HG02852 (cell line): Measurements from ENCODE around the gene PCID2.
A peak's percentile ranks its signal among the peaks of the same experiment; 100 is the strongest.
"Not testable (repeated sequence)": the region's sequence is repeated elsewhere in the genome, so short reads cannot be mapped to it uniquely, and the experiment has no call there.

Experiments
- ATAC-seq: cut with Tn5 transposase; IDR thresholded peaks from one replicate; pipeline ENCODE4 v1.9.1; 2021; ENCODE audit warnings: mild to moderate bottlenecking, moderate library complexity; ENCODE audit not compliant: unreplicated experiment

The PCID2 gene

DNA sequence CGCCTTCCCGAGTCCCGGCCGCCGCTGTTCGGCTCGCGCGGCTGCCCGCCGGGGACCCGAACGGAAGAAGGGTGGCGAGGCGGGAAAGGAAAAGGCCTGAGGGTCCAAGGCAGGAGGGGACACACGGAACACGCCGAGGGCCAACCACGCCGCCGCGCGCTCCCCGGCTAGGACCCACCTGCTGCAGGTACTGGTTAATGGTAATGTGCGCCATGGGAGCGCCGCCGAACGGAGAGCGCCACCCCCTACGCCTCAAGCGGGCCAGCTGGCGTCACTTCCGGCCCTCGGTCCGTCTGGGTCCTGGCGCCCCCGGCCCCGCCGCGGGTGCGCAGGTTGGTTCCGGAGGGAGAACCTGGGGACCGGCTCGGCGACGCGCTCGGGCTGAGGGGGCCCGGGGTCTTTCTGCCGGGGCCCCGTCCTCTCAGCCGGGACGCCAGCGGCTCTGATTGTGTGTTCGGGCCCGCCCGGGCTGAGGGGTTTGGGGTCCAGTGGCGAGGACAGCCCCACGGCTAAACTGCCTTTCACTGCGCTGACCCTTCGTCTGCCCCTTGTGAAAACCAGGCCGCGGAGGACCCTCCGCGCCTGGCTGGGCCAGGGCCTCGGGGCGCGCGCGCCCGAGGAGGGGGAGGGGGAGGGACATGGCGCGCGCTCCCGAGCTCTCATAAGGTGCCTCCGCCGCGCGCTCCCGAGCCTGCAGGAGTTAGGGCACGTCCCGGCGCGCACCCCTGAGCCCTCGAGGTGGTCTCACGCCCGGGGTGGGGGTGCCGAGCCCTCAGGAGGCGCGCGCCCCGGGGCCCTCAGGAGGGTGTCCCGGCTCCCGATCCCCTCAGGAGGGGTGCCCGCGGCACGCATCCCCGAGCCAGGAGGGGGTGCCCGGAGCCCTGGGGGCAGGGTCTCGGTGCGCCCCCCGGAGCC lies at the start of gene PCID2:
TSS of gene PCID2 (minus strand) at position 249 of the 915 bp plus-strand sequence. CDS start at position 214, 35 bp downstream.
- ATAC-seq: peak; percentile 74

DNA sequence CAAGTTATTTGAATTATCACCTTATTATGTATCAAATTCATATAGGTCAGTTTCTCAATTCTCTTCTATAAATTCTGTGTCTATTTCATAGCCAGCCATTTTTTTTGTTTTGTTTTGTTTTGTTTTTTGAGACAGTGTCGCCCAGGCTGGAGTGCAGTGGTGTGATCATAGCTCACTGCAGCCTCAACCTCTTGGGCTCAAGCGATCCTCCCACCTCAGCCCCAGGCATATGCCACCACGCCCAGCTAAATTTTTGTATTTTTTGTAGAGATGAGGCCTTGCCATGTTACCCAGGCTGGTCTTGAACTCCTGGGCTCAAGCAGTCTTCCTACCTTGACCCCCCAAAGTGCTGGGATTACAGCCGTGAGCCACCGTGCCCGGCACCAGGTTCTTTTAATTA lies 49.4 kb upstream of the PCID2 start:
- not testable (repeated sequence) for ATAC-seq

- no peak for ATAC-seq
These were observed 44.1 kb upstream of the PCID2 start for GRCh38 chr13:113252516-113253095.

DNA sequence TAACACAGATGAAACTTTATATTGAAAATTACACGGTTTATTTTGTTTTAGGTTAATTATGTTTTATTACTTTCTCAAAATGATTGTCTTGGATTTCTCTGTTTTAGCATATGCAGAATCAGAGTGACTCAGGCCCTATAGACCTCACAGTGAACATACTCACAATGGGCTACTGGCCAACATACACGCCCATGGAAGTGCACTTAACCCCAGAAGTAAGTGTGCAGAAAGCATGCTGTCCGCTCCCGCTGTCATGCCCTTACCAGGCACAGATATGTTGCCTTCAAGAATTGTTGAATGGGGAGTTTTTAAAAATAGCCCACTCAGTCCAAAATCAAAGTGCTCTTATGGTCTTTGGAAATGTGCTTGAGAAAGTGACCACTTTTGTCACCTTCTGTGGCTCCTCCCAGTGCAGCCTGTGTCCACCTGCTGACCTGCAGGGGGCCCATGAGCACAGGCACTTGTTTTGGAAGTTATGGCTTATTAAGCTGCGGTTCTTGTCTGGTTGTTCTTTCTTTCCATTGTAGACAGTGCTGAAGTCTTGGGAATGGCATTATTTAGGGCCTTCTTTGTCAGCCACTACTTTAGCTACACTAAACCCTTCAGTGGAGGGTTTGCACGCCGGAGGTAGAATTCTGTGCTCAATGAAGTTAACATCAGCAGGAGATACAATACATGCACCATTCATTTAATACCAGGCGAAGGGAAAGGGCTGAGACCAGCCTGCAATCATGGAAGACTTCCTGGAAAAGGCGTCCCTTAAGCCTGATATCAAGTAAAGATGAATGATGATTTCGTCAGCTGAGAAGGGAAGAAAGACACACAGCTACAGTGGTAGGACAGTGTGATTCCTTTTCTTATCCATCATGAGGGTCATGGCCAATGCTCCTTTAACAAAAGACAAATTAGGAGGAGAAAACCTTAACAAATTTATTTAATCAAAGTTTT lies 37.7 kb upstream of the PCID2 start:
- ATAC-seq: no peak

DNA sequence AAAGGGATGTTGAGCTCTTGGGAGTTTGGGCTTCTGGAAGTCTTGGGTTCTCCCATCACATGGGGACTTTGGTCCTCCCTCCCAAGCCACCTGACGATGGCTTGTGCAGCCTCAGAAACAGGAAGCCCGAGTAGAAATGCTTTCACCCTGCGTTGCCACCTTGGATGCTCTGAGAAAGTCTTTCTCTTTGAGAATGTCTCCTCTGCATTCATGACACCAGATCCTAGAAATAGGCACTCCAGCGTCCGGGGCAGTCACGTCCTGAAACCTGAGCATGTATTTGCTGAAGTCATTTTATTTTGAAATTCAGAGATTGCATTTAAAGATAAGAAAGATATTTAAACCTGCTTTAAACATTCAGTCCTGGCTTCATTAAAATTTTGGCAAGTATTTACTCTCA lies 35.4 kb upstream of the PCID2 start:
- no peak for ATAC-seq

DNA sequence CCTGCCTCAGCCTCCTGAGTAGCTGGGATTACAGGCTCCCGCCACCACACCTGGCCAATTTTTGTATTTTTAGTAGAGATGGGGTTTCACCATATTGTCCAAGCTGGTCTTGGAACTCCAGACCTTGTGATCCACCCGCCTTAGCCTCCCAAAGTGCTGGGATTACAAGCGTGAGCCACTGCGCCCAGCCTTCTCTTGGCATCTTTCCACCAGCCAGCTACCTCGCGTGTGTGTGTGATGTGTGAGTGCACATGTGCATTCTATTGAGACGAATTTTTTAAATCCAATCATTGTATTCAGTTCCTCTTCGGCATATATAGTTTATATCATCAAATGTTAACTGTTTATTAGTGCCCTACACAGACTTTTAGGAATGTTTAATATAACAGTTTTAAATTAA lies 33.2 kb upstream of the PCID2 start:
- not testable (repeated sequence) for ATAC-seq

DNA sequence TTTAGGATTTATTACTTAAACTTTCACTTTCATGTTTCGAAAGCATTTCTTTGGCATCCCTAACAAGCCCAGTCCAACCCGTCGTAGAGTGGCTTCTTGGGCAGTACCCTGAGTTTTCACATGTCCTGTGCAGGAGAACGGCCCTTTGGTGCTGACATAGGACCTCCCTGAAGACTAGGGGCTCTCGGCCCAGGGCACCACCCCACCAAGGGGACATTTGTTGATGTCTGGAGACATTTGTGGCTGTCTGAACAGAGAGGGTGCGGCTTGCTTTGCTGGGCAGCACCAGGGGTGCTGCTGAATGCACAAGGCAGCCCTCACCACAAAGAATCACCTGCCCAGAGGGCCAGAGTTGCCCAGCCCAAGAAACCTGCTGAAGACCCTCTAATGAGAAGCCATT lies 31.5 kb upstream of the PCID2 start:
- ATAC-seq: no peak

DNA sequence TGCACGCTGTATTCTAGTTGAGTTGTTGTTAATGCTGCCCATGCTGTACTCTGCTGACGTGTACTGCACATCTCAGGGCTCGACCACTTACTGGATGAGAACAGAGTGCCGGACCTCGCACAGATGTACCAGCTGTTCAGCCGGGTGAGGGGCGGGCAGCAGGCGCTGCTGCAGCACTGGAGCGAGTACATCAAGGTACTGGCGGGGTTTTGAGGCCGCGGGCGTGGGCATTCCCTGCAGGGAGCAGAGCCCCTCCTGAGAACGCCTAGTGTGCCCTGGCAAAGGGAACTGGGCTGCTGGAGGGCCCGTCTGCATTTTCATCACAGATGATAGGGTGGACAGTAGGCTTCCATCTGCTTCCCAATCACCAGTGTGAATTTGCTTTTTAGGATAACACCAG lies 30.9 kb upstream of the PCID2 start:
- ATAC-seq: no peak

GRCh38 chr13:113238536-113238935 lies 30.1 kb upstream of the PCID2 start:
- no peak for ATAC-seq

DNA sequence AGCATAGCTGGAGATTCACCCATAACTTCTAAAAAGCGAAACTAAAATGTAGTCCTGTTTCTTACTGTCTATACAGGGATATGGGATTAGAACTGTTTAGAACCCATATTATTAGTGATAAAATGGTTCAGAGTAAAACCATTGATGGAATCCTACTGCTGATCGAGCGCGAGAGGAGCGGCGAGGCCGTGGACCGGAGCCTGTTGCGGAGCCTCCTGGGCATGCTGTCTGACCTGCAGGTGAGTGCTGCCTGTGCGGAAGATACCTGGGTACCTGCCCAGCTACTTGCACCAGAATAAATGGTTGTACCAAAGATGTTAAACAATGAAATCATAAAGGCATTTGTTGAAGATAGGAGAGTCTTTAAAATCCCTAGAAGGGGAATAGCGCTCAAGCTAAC lies 24.6 kb upstream of the PCID2 start:
- no peak for ATAC-seq

- ATAC-seq: no peak
These were observed 23.9 kb upstream of the PCID2 start for GRCh38 chr13:113232208-113233003.

- no peak for ATAC-seq
These were observed 23.1 kb upstream of the PCID2 start for GRCh38 chr13:113231306-113232207.

- ATAC-seq: no peak
These were observed 21.3 kb upstream of the PCID2 start for GRCh38 chr13:113229791-113230190.

DNA sequence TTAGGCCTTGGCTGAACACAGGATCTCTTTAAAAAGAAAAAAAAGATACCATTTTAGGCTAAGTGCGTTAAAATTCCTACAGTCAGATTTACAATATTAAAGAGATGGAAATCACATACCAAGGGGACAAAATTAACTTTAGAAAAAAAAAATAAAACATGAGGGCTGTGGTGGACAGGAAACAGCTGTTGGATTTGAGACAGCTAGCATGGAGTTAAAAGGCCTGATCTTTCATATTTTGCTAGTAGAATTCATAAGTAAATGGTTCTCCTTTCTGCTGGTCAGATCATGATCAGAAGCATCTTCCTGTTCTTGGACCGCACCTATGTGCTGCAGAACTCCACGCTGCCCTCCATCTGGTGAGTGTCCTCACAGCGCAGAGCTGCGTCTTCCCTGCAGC lies 20.7 kb upstream of the PCID2 start:
- ATAC-seq: no peak

- ATAC-seq: no peak
These were observed 18.5 kb upstream of the PCID2 start for GRCh38 chr13:113226873-113227450.

DNA sequence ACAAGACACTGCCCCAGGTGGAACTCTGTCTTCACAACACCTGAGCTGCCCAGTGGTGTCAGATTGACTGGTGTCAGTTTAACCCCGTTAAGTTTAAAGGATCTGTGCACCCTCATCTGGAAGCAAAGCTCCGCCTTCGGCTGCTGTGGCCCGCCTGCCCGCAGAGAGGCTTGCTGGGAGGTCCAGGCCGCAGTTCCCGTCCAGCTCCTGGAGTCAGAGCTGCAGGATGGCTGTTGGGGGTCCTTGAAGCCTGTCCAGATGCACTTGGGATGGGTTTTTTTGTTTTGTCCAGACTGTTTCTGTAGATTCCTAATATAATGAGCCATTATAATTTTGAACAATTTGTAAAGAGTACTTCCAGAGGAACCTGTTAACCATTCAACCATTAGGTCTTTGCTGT lies 17.0 kb upstream of the PCID2 start:
- ATAC-seq: no peak

DNA sequence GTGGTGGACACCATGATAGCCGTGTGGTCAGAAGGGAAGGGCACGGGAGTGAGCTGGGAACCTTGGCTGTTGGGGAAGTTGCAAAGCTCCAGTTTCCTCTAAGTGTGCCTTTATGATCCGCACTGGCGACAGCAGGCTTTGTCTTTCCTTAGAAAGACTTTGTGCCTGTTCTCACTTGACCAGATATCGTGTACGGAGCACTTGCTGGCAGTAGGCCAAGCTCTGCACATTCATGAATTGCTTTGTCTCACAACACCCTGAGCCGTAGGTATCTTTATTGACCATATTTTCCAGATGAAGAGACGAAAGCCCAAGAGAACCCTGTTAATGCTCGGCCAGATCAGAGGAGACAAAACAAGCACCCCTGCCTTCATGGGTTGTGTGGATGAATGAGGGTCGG lies 16.0 kb upstream of the PCID2 start:
- ATAC-seq: no peak

DNA sequence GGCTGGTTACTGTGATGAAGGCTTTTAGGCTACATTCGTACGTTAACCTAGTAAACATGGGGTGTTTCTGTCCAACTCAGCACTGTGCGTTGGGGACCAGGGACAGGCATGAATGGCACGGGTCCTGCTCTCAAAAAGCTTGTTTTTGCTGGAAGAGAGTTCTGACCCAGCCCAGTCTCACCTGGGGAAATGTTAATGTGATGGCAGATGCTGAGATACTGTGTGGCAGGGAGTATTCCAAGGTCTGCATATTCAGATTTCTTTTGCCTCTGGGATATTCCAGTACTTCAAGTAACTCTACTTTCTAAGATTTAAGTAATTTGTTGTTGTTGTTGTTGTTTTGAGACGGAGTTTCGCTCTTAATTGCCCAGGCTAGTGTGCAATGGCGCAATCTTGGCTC lies 14.6 kb upstream of the PCID2 start:
- no peak for ATAC-seq

DNA sequence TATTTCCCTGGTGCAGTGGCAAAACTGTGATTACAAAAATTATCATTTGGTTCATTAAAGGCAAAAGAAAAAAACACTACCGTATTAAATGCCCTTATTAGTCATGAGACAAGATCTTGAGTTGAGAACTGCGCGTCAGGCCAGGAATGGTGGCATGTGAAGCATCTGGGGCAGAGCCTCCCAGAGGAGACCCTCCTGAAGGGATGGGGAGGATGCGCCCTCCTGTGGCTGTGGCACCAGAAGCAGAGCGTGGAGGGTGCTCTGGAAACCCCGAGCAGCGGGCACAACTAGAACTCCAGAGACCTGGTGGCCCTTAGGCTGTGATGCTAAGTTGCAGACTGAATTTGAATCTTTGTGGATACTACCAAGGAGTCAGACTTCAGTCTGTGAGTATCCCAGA lies 12.4 kb upstream of the PCID2 start:
- ATAC-seq: no peak
